Measurements from ENCODE around the gene GMEB2. TPM values are rescaled to one million over a fixed set of nuclear protein-coding genes. Genes with fewer than 3 reads are reported as not detected.
A peak's percentile ranks its signal among the peaks of the same experiment; 100 is the strongest.
"Not testable (repeated sequence)": the region's sequence is repeated elsewhere in the genome, so short reads cannot be mapped to it uniquely, and the experiment has no call there.

Gene GMEB2
- total RNA-seq, 1 donor = 9.4 TPM

DNA sequence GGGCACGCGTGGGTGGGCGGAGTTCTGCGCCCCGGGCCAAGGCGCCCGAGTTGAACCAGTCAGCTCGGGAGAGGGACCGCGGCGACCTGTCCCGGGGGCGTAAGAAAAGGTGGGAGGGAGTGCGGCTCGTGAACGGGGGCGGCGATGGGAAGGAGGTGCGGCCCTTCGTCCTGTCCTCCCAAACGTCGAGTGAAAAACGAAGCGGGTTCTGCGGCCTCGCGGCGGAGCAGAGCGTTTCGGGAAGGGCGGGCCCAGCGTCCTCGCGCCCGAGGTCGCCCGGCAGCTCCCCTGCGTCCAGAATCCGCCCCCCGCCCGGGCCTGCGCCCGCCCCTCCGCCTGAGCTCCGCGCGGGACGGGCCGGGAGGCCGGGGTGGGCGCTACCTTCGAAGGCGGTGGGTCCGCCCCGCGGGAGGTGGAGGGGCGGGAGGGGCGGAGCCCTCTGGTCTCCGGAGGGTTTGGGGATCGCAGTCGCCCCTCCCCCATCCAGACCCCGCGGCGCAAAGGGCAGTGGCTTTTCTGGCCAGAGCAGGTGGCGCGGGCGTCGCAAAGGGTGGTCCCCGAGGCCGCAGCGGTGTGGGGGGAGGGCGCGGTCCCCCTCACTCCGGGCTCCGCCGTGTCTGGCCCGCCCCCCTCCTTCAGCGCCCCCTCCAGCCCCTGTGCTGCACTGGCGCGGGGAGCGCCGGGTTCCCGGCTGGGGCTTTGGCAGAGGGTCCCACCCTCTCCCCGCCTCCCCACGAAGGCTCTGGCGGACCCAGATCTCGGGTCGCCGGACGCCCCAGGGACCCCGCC, 25.5 kb upstream of the GMEB2 start:
- H2AFZ ChIP-seq (ENCODE audit: low read length) = no peak overlapping the region
- H3K79me2 ChIP-seq (ENCODE audit: insufficient read depth, low read length) = no peaks in the 10 kb centered on the region
- no peaks in the 10 kb centered on the region for H3K9me3 ChIP-seq (ENCODE audit: low read depth, low read length)
- TF ChIP-seq, protein P1, sequence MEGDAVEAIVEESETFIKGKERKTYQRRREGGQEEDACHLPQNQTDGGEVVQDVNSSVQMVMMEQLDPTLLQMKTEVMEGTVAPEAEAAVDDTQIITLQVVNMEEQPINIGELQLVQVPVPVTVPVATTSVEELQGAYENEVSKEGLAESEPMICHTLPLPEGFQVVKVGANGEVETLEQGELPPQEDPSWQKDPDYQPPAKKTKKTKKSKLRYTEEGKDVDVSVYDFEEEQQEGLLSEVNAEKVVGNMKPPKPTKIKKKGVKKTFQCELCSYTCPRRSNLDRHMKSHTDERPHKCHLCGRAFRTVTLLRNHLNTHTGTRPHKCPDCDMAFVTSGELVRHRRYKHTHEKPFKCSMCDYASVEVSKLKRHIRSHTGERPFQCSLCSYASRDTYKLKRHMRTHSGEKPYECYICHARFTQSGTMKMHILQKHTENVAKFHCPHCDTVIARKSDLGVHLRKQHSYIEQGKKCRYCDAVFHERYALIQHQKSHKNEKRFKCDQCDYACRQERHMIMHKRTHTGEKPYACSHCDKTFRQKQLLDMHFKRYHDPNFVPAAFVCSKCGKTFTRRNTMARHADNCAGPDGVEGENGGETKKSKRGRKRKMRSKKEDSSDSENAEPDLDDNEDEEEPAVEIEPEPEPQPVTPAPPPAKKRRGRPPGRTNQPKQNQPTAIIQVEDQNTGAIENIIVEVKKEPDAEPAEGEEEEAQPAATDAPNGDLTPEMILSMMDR (IDR thresholded peaks at IDR 0.05; ENCODE audit: extremely low read depth, low read depth, low read length) = no peak
- H3K27ac ChIP-seq (ENCODE audit: low read depth, low read length) = no peak overlapping the region
- H3K4me1 ChIP-seq (ENCODE audit: insufficient read depth, low read length) = peaks cover 3% of the 10 kb centered on the region
- H3K4me2 ChIP-seq (ENCODE audit: insufficient read depth, low read length) = peak overlapping the region; percentile 53
- H4K20me1 ChIP-seq (ENCODE audit: insufficient read depth, low read length) = no peaks in the 10 kb centered on the region
- no peaks in the 10 kb centered on the region for H3K36me3 ChIP-seq (ENCODE audit: insufficient read depth, low read length)
- H3K4me3 ChIP-seq (ENCODE audit: insufficient read depth, low read length) = peak overlapping the region; percentile 60
- peaks cover 9% of the 10 kb centered on the region for H3K27me3 ChIP-seq (ENCODE audit: insufficient read depth, low read length)
- peak; percentile 63 for DNase-seq (ENCODE audit: insufficient read length, low spot score, missing footprints)

DNA sequence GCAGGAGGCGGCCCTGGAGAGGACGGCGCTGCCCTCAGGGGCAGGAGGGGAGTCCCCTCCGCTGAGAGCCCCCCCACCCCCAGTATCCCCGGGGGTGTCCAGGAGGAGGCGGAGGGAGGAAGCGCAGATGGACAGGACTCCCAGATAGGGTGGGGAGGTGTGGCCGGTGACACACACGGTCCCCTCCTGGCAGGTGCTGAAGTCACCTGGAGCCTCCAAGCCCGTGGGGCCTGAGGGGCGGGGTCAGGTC, 25.0 kb upstream of the GMEB2 start:
- Histone ChIP-seq H4K20me1 (ENCODE audit: insufficient read depth, low read length) (no peaks in the 10 kb centered on the region), H3K4me1 (ENCODE audit: insufficient read depth, low read length) (no peaks in the 10 kb centered on the region), H3K27ac (ENCODE audit: low read depth, low read length) (no peak overlapping the region), H3K4me3 (ENCODE audit: insufficient read depth, low read length) (no peak overlapping the region), H3K4me2 (ENCODE audit: insufficient read depth, low read length) (peak overlapping the region; percentile 53), H3K36me3 (ENCODE audit: insufficient read depth, low read length) (no peaks in the 10 kb centered on the region), H2AFZ (ENCODE audit: low read length) (no peak overlapping the region), H3K27me3 (ENCODE audit: insufficient read depth, low read length) (peaks cover 9% of the 10 kb centered on the region), H3K79me2 (ENCODE audit: insufficient read depth, low read length) (no peaks in the 10 kb centered on the region), H3K9me3 (ENCODE audit: low read depth, low read length) (no peaks in the 10 kb centered on the region)
- DNase-seq (ENCODE audit: insufficient read length, low spot score, missing footprints) = peak; percentile 64
- TF ChIP-seq, protein P1 (IDR thresholded peaks at IDR 0.05; ENCODE audit: extremely low read depth, low read depth, low read length) = no peak

DNA sequence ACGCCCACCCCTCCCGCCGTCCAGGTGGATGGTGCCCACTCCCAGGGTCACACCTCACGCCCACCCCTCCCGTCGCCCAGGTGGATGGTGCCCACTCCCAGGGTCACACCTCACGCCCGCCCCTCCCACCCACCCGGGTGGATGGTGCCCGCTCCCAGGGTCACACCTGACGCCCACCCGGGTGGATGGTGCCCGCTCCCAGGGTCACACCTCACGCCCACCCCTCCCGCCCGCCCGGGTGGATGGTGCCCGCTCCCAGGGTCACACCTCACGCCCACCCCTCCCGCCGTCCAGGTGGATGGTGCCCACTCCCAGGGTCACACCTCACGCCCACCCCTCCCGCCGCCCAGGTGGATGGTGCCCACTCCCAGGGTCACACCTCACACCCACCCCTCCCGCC, 23.6 kb upstream of the GMEB2 start:
- H3K4me1 ChIP-seq (ENCODE audit: insufficient read depth, low read length); H3K4me3 ChIP-seq (ENCODE audit: insufficient read depth, low read length); H3K36me3 ChIP-seq (ENCODE audit: insufficient read depth, low read length); H4K20me1 ChIP-seq (ENCODE audit: insufficient read depth, low read length); H3K4me2 ChIP-seq (ENCODE audit: insufficient read depth, low read length); H3K9me3 ChIP-seq (ENCODE audit: low read depth, low read length); H3K79me2 ChIP-seq (ENCODE audit: insufficient read depth, low read length); H3K27me3 ChIP-seq (ENCODE audit: insufficient read depth, low read length); H3K27ac ChIP-seq (ENCODE audit: low read depth, low read length); DNase-seq (ENCODE audit: insufficient read length, low spot score, missing footprints); H2AFZ ChIP-seq (ENCODE audit: low read length): not testable (repeated sequence)

DNA sequence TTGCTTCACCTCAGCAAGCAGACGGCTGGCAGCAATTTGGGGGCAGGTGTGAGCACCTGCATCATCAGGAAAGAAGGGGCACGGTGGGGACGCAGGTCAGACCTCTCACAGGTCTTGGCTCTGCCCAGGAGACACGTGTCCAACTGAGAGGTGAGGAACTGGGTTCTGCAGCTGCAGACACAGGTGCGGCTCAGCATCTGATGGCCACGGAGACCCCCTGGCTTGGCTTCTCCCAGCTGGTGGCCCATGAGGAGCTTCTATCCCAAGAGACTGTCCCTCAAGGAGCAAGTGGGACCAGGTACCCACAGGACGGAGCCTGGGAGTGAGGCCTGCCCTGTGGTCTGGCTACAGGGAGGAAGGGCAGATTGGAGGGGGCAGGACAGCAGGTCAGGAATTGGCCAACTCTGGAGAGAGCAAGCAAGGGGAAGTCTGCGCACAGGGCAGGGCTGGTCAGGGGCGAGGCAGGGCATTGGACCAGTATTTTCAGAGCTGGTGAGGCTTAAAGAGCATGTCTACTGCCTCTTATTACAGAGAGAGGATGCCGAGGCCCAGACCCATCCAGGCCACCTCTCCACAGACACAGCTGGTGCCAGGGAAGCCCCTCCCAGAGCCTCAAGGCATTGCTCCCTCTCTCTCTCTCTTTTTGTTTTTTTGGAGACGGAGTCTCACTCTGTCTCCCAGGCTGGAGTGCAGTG, 22.1 kb upstream of the GMEB2 start:
- H3K4me1 ChIP-seq (ENCODE audit: insufficient read depth, low read length) = no peaks in the 10 kb centered on the region
- H3K36me3 ChIP-seq (ENCODE audit: insufficient read depth, low read length) = no peaks in the 10 kb centered on the region
- no peaks in the 10 kb centered on the region for H4K20me1 ChIP-seq (ENCODE audit: insufficient read depth, low read length)
- H3K4me3 ChIP-seq (ENCODE audit: insufficient read depth, low read length) = no peak overlapping the region
- TF ChIP-seq, protein P1 (IDR thresholded peaks at IDR 0.05; ENCODE audit: extremely low read depth, low read depth, low read length) = no peak
- no peak overlapping the region for H3K27ac ChIP-seq (ENCODE audit: low read depth, low read length)
- H3K4me2 ChIP-seq (ENCODE audit: insufficient read depth, low read length) = no peak overlapping the region
- DNase-seq (ENCODE audit: insufficient read length, low spot score, missing footprints) = peak; percentile 74
- H3K79me2 ChIP-seq (ENCODE audit: insufficient read depth, low read length) = no peaks in the 10 kb centered on the region
- H3K27me3 ChIP-seq (ENCODE audit: insufficient read depth, low read length) = peaks cover 9% of the 10 kb centered on the region
- H3K9me3 ChIP-seq (ENCODE audit: low read depth, low read length) = no peaks in the 10 kb centered on the region
- H2AFZ ChIP-seq (ENCODE audit: low read length) = no peak overlapping the region
